C4-2B (cell line): ENCODE results near the gene THAP8.

Source experiments
- ZFX ChIP-seq: fragments of 450-650 bp; IDR thresholded peaks from 2 replicates; pipeline ENCODE4 v1.6.1; 2017
- TF ChIP-seq, protein P1 (sequence below): fragments of 450-650 bp; conservative IDR thresholded peaks from 2 replicates; pipeline ENCODE4 v1.5.1; 2017; ENCODE audit warnings: mild to moderate bottlenecking

DNA sequence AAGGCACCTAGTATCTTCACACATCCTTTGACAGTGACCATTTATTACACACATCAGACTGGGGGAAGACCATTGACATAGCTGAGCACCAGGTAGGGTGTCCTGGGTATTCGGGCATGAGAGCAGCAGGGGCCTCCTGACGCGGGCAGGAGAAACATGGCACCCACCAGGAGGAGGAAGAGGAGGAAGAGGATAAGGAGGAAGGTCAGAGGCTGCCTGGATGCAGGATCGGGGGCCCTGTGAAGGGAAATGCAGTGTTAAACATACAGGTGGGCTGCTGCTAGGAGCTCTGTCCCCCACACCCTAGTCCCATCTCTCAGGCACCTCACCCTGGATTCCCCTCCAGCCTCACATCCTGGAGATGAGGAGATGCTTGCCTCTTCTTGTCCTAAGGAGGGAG, 50.8 kb downstream of the THAP8 start:
- TF ChIP-seq, protein P1, sequence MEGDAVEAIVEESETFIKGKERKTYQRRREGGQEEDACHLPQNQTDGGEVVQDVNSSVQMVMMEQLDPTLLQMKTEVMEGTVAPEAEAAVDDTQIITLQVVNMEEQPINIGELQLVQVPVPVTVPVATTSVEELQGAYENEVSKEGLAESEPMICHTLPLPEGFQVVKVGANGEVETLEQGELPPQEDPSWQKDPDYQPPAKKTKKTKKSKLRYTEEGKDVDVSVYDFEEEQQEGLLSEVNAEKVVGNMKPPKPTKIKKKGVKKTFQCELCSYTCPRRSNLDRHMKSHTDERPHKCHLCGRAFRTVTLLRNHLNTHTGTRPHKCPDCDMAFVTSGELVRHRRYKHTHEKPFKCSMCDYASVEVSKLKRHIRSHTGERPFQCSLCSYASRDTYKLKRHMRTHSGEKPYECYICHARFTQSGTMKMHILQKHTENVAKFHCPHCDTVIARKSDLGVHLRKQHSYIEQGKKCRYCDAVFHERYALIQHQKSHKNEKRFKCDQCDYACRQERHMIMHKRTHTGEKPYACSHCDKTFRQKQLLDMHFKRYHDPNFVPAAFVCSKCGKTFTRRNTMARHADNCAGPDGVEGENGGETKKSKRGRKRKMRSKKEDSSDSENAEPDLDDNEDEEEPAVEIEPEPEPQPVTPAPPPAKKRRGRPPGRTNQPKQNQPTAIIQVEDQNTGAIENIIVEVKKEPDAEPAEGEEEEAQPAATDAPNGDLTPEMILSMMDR, result no peak
- no peak for TF ChIP-seq ZFX
